PC-9 (cell line): ENCODE results near the gene RALGPS1.

ENCODE experiments used
- EZH2 ChIP-seq: fragments of 200-600 bp; sonication (generic); IDR thresholded peaks from 2 replicates; pipeline ENCODE4 v1.8.0; 2017; ENCODE audit warnings: antibody characterized with exemption, low read depth
- TF ChIP-seq, protein P1 (sequence below): fragments of 200-600 bp; sonication (generic); conservative IDR thresholded peaks from 2 replicates; pipeline ENCODE4 v1.6.1; 2017; ENCODE audit warnings: mixed run types, antibody characterized with exemption, mild to moderate bottlenecking, moderate library complexity

DNA sequence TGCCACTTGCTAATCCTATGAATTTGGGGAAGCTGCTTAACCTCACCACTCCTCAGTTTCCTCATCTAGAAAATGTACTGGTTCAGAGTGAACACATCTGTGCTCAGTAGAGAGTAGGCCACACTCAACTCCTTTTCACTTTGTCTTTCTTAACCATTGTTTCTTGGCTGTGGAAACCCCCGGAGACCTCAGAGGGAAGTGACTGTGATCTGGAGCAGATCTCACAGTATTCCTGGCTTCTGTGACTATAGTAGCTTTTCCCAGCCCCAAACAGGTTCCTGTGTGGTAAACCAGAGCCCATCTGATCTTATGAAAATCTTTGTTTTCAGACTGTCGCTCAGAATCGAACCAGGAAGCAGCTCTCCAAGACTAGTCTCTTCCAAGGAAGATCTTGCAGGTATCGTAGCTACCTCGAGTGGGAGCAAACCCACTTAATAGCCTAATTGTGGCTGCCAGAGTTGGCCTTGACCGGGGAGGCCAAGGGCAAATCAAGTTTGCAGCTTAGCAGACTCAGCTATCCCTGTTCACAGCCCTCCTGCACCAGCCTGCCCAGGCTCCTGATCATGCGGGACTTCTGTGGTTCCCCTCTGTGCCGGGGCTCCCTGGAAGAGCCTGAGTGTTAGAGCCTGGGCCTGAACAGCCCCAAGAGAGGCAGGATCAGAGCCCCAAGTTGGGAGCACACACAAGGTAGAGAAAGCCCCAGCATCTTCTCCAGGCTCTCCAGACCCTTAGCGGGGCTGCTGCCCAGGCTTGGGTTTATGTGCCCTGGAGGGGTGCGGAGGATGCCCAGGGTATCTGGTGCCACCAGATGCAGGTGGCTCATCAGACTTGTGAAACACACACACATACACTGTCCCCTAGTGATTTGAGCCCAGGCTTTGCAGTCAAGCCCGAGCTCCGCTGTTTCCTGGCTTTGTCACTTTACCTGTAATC is 260.1 kb downstream of the RALGPS1 start:
- TF ChIP-seq, protein P1, sequence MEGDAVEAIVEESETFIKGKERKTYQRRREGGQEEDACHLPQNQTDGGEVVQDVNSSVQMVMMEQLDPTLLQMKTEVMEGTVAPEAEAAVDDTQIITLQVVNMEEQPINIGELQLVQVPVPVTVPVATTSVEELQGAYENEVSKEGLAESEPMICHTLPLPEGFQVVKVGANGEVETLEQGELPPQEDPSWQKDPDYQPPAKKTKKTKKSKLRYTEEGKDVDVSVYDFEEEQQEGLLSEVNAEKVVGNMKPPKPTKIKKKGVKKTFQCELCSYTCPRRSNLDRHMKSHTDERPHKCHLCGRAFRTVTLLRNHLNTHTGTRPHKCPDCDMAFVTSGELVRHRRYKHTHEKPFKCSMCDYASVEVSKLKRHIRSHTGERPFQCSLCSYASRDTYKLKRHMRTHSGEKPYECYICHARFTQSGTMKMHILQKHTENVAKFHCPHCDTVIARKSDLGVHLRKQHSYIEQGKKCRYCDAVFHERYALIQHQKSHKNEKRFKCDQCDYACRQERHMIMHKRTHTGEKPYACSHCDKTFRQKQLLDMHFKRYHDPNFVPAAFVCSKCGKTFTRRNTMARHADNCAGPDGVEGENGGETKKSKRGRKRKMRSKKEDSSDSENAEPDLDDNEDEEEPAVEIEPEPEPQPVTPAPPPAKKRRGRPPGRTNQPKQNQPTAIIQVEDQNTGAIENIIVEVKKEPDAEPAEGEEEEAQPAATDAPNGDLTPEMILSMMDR = no peak
- no peak for TF ChIP-seq EZH2
